Common myeloid progenitor, CD34-positive (primary cell): Measurements from ENCODE around the gene PKP1.

ENCODE experiments used
- CTCF ChIA-PET: fragments of 350-600 bp; sonication (Branson Sonifier 250); formaldehyde crosslinking; loops from one replicate; lab custom pipeline; 2021; ENCODE audit warnings: antibody characterized with exemption; lab: Charles Lee
- POLR2A ChIA-PET: fragments of 350-600 bp; sonication (Branson Sonifier 250); formaldehyde crosslinking; loops from one replicate; lab custom pipeline; 2021; ENCODE audit warnings: antibody characterized with exemption; lab: Charles Lee
- DNase-seq, 3 donors: peaks; one replicate each; pipeline versions ENCODE4 v3.0.0 to v3.0.0-alpha.2; 2013
- H3K27ac ChIP-seq, 2 experiments: 1 replicate in 1 of 2; 2 replicates in 1 of 2; pipeline ENCODE4 v1.7.0; 2013; ENCODE audit warnings: inconsistent platforms in 2 of 2, low read length in 2 of 2, mild to moderate bottlenecking in 2 of 2, low read depth in 1 of 2, moderate library complexity in 1 of 2; ENCODE audit not compliant: severe bottlenecking in 2 of 2, insufficient read depth in 1 of 2, poor library complexity in 1 of 2
- H3K27me3 ChIP-seq, 5 experiments: replicated peaks in 2 of 5; 1 replicate in 3 of 5; 2 replicates in 2 of 5; pipeline versions ENCODE4 v1.6.1 to v1.7.0; 2013; ENCODE audit warnings: low read length in 4 of 5, mild to moderate bottlenecking in 2 of 5, moderate library complexity in 2 of 5, inconsistent platforms in 1 of 5; ENCODE audit not compliant: insufficient read depth in 5 of 5, control insufficient read depth in 4 of 5
- H3K36me3 ChIP-seq, 4 experiments: 1 replicate in 2 of 4; 2 replicates in 2 of 4; pipeline versions ENCODE4 v1.6.1 to v1.7.0; 2013; ENCODE audit warnings: low read length in 3 of 4, control low read depth in 1 of 4, mild to moderate bottlenecking in 1 of 4; ENCODE audit not compliant: control insufficient read depth in 4 of 4, insufficient read depth in 4 of 4
- H3K4me1 ChIP-seq, 4 experiments: 1 replicate in 3 of 4; 2 replicates in 1 of 4; pipeline versions ENCODE4 v1.6.1 to v1.7.1; 2013; ENCODE audit warnings: low read length in 3 of 4, mild to moderate bottlenecking in 3 of 4, control low read depth in 1 of 4, inconsistent platforms in 1 of 4, moderate library complexity in 1 of 4; ENCODE audit not compliant: control insufficient read depth in 4 of 4, insufficient read depth in 4 of 4; ENCODE audit errors: control extremely low read depth in 1 of 4
- H3K4me3 ChIP-seq, 7 experiments: 1 replicate in 4 of 7; 2 replicates in 3 of 7; pipeline versions ENCODE4 v1.5.1 to v1.7.0; 2013; ENCODE audit warnings: mild to moderate bottlenecking in 7 of 7, low read length in 6 of 7, moderate library complexity in 6 of 7, inconsistent platforms in 2 of 7, low read depth in 2 of 7, control low read depth in 1 of 7; ENCODE audit not compliant: insufficient read depth in 4 of 7, control insufficient read depth in 1 of 7; ENCODE audit errors: extremely low read depth in 1 of 7
- H3K9me3 ChIP-seq, 5 experiments: 1 replicate in 4 of 5; 2 replicates in 1 of 5; pipeline versions ENCODE4 v1.6.1 to v1.7.1; 2013; ENCODE audit warnings: low read length in 4 of 5, mild to moderate bottlenecking in 2 of 5, inconsistent platforms in 1 of 5, low read depth in 1 of 5, moderate library complexity in 1 of 5; ENCODE audit not compliant: control insufficient read depth in 4 of 5, insufficient read depth in 2 of 5; ENCODE audit errors: control extremely low read depth in 1 of 5
- WGBS: methylation state at CpG from one replicate; pipeline ENCODE4 v1.1.5; 2013; ENCODE audit not compliant: insufficient coverage; 5-methylcytosine and 5-hydroxymethylcytosine counted together

The PKP1 gene

DNA sequence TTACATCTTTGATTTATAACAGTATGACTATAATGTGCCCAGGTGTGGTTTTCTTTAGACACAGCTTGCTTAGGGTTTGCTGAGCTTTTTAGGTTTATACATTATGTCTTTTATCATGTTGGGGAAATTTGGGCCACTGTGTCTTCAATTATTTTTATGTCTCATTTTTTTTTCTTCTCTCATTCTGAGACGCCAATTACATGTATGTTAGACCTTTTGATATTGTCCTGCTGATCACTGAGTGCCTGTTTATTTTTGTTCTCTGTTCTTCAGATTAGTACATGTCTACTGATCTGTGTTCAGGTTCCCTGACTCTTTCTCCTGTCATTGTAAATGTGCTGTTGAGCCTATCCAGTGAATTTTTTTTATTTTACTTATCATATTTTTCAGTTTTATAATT is 58.1 kb downstream of the PKP1 start:
- H3K27ac ChIP-seq: no peak overlapping the region
- H3K36me3 ChIP-seq: no peaks in the 10 kb centered on the region
- H3K4me3 ChIP-seq: no peak overlapping the region
- no peaks in the 10 kb centered on the region for H3K4me1 ChIP-seq
- ChIA-PET POLR2A (no interaction called here), CTCF (no interaction called here)
- DNase-seq: no peak
- WGBS: no CpG with 5 or more reads among the region's 1 CpG
- peaks cover 0 to 9% (median 4%) of the 10 kb centered on the region in 5 experiments for H3K9me3 ChIP-seq
- peaks cover 0 to 6% (median 2%) of the 10 kb centered on the region in 5 experiments for H3K27me3 ChIP-seq

DNA sequence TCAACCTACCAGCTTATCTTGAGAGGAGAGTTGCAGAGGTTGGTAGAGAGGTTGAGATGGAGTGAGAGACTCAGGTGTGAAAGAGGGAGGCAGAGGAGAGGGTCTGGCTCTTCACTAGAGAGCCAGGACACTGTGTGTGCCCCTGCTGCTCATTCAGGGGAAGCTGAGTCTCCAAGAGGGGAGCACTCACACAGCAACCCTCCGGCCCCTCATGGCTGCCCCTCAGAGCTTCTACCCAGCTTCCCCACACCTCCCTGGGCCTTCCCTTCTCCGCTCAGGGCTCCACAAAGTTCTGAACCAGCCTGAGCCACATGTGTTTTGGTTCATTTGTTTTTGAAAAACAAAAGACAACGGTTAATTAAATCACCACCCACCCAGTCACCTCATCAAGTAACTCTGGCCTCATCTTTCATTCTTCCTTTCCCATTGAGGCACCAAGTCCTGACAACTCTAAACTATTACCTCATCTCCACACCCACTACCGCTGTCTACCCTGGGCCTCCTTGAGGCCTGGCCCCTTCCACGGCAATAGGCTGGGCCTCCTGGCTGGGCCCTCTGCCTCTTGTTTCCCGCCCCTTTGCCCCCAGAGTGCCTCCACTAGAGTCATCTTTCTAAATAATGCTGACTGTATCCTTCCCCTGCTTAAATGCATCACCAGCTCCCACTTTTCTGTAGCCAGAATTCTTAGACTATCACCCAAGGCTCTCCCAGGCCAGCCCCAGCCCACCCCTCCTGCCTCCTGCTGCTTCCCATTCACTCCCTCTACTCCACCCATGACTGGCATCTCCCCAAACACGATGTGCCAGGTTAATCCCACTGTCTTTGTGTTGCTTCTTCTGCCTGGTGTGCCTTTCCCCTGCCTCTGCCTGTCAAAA is 61.1 kb downstream of the PKP1 start:
- POLR2A ChIA-PET: no interaction called here
- no peaks in the 10 kb centered on the region for H3K4me1 ChIP-seq
- H3K27ac ChIP-seq: no peak overlapping the region
- H3K9me3 ChIP-seq: peaks cover 0 to 9% (median 4%) of the 10 kb centered on the region in 5 experiments
- H3K27me3 ChIP-seq: peaks cover 2 to 9% (median 6%) of the 10 kb centered on the region in 5 experiments
- H3K36me3 ChIP-seq: no peaks in the 10 kb centered on the region
- CTCF ChIA-PET: interaction anchor here (2.3 to 2.9 kb wide), 3 partner anchors 11 to 90 kb away, joined by 9 to 10 read pairs (median 9); no protein-coding TSS in a partner anchor
- WGBS: 87% methylated on average over 7 of the region's 7 CpGs
- no peak for DNase-seq
- H3K4me3 ChIP-seq: no peak overlapping the region

GRCh38 chr1:201345081-201345355 is 61.7 kb downstream of the PKP1 start:
- no peaks in the 10 kb centered on the region for H3K4me1 ChIP-seq
- H3K9me3 ChIP-seq: peaks cover 0 to 9% (median 4%) of the 10 kb centered on the region in 5 experiments
- WGBS: 100% methylated on average over 2 of the region's 5 CpGs
- DNase-seq: no peak
- CTCF ChIA-PET: interaction anchor here (0.9 to 2.9 kb wide), 6 partner anchors 8 to 90 kb away, joined by 3 to 10 read pairs (median 6); no protein-coding TSS in a partner anchor
- H3K4me3 ChIP-seq: no peak overlapping the region
- H3K27me3 ChIP-seq: peaks cover 2 to 9% (median 6%) of the 10 kb centered on the region in 5 experiments
- POLR2A ChIA-PET: no interaction called here
- H3K27ac ChIP-seq: no peak overlapping the region
- H3K36me3 ChIP-seq: no peaks in the 10 kb centered on the region

DNA sequence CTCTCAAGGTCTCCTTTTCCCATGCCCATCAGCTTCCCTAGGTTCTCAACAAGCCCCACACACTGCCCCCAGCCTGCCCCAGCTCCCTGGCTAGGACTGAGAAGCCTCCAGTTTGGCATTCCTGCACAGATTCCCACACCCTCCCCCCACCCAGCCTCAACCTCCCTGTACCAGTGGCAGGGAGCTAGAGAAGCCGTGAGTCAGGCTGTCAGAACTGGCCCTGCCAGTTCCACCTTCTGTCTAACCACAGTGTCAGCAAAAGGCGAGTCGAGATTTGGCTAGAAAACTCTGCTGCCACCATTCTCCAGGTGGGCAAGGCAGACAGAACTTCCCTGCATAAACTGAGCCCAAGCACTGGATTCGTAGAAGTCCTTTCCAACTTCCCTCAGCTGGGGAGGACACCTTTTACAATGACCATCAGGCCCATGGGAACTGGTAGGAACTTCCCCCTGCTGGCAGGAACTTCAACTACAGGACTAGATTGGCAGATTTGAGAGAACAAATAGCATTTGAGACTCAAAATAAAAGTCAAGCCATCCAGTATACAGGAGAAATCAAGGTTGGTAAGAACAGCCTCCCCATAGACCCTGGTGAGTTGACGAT is 63.1 kb downstream of the PKP1 start:
- POLR2A ChIA-PET: interaction anchor here (0.6 kb wide), 1 partner anchor 171 kb away, joined by 3 read pairs; no protein-coding TSS in a partner anchor
- Histone ChIP-seq H3K36me3 (no peaks in the 10 kb centered on the region), H3K4me1 (no peaks in the 10 kb centered on the region), H3K27me3 (peaks cover 2 to 12% (median 7%) of the 10 kb centered on the region in 5 experiments), H3K9me3 (peaks cover 0 to 5% (median 3%) of the 10 kb centered on the region in 5 experiments), H3K4me3 (no peak overlapping the region), H3K27ac (no peak overlapping the region)
- CTCF ChIA-PET: interaction anchor here (0.6 to 4.4 kb wide), 9 partner anchors 9 to 169 kb away, joined by 3 to 24 read pairs (median 9); no protein-coding TSS in a partner anchor
- 57% methylated on average over 4 of the region's 5 CpGs for WGBS
- peak; percentile 13 to 34 (median 25) for DNase-seq

GRCh38 chr1:201346987-201347386 is 63.7 kb downstream of the PKP1 start:
- DNase-seq: no peak
- Histone ChIP-seq H3K4me1 (no peaks in the 10 kb centered on the region), H3K27ac (no peak overlapping the region), H3K36me3 (no peaks in the 10 kb centered on the region), H3K27me3 (peaks cover 0 to 12% (median 9%) of the 10 kb centered on the region in 5 experiments), H3K9me3 (peaks cover 0 to 2% (median under 1%) of the 10 kb centered on the region in 5 experiments), H3K4me3 (no peak overlapping the region)
- 38% methylated on average over 2 of the region's 2 CpGs for WGBS
- CTCF ChIA-PET: interaction anchor here (1.7 to 4.4 kb wide), 5 partner anchors 9 to 38 kb away, joined by 6 to 24 read pairs (median 9); no protein-coding TSS in a partner anchor
- POLR2A ChIA-PET: interaction anchor here (0.6 kb wide), 1 partner anchor 172 kb away, joined by 3 read pairs; no protein-coding TSS in a partner anchor

DNA sequence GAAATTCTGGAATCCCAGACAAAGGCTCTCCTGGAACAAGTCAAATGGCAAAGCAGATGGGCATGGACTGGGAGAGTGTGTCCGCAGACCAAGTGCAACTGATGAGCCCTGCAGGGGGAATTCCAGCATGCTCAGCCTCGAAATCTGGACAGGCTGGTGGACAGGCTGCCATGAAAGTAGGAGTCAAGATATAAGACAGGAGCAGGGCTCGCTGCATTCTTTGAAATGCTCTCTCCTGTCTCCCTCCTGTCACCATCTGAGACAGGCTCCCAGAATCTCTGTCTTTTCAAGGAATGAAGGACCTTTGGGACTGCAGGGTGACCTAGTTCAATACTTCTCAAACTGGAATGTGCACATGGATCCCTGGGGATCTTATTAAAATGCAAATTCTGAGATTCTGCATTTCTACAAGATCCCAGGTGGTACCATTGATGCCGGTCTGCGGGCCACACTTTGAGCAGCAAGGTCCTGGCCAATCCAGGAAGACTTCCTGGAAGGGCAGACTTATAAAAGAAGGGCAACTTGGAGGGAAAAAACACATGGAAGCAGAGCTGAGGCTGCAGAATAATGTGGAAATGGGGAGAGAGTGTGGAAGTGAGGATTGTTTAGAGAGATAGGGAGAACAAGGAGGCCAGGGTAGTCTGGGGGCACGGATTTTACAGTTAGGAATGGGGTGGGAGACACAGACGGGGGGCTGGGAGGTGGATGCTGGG is 64.3 kb downstream of the PKP1 start:
- WGBS: 17% methylated on average over 6 of the region's 7 CpGs
- H3K27me3 ChIP-seq: peaks cover 0 to 16% (median 7%) of the 10 kb centered on the region in 5 experiments
- H3K4me3 ChIP-seq: no peak overlapping the region
- ChIA-PET POLR2A (no interaction called here), CTCF (interaction anchor here (0.9 to 4.4 kb wide), 9 partner anchors 8 to 93 kb away, joined by 3 to 24 read pairs (median 6); no protein-coding TSS in a partner anchor)
- no peaks in the 10 kb centered on the region for H3K9me3 ChIP-seq
- H3K4me1 ChIP-seq: no peaks in the 10 kb centered on the region
- H3K27ac ChIP-seq: no peak overlapping the region
- DNase-seq: no peak
- H3K36me3 ChIP-seq: no peaks in the 10 kb centered on the region
